HG02610 (cell line): ENCODE data around the gene PLXNA2.

Experiments
- ATAC-seq: cut with Tn5 transposase; IDR thresholded peaks from one replicate; pipeline ENCODE4 v1.9.1; 2021; ENCODE audit warnings: mild to moderate bottlenecking, moderate library complexity; ENCODE audit not compliant: unreplicated experiment

Gene PLXNA2

GRCh38 chr1:208078752-208079151 lies 165.4 kb downstream of the PLXNA2 start:
- ATAC-seq: no peak

- no peak for ATAC-seq
Measured at GRCh38 chr1:208077232-208078075, 166.7 kb downstream of the PLXNA2 start.

GRCh38 chr1:208074353-208074752 lies 169.8 kb downstream of the PLXNA2 start:
- no peak for ATAC-seq

- no peak for ATAC-seq
Measured at GRCh38 chr1:208071435-208072031, 172.7 kb downstream of the PLXNA2 start.

- no peak for ATAC-seq
Measured at GRCh38 chr1:208069908-208070307, 174.3 kb downstream of the PLXNA2 start.

GRCh38 chr1:208069317-208069716 lies 174.9 kb downstream of the PLXNA2 start:
- no peak for ATAC-seq

- ATAC-seq: no peak
Measured at GRCh38 chr1:208068908-208069307, 175.3 kb downstream of the PLXNA2 start.

GRCh38 chr1:208068407-208068806 lies 175.8 kb downstream of the PLXNA2 start:
- no peak for ATAC-seq

- ATAC-seq: no peak
Measured at GRCh38 chr1:208066583-208066982, 177.6 kb downstream of the PLXNA2 start.

- no peak for ATAC-seq
Measured at GRCh38 chr1:208065862-208066261, 178.3 kb downstream of the PLXNA2 start.

- no peak for ATAC-seq
Measured at GRCh38 chr1:208061632-208062031, 182.6 kb downstream of the PLXNA2 start.

GRCh38 chr1:208061118-208061517 lies 183.1 kb downstream of the PLXNA2 start:
- ATAC-seq: no peak

GRCh38 chr1:208060215-208060869 lies 183.8 kb downstream of the PLXNA2 start:
- ATAC-seq: no peak

- ATAC-seq: no peak
Measured at GRCh38 chr1:208059409-208060001, 184.7 kb downstream of the PLXNA2 start.

- ATAC-seq: no peak
Measured at GRCh38 chr1:208058756-208059155, 185.4 kb downstream of the PLXNA2 start.

- no peak for ATAC-seq
Measured at GRCh38 chr1:208058267-208058666, 185.9 kb downstream of the PLXNA2 start.

- no peak for ATAC-seq
Measured at GRCh38 chr1:208057056-208057455, 187.1 kb downstream of the PLXNA2 start.

GRCh38 chr1:208055535-208055934 lies 188.6 kb downstream of the PLXNA2 start:
- ATAC-seq: no peak

GRCh38 chr1:208054911-208055379 lies 189.2 kb downstream of the PLXNA2 start:
- no peak for ATAC-seq

GRCh38 chr1:208054485-208054884 lies 189.7 kb downstream of the PLXNA2 start:
- ATAC-seq: no peak

- no peak for ATAC-seq
Measured at GRCh38 chr1:208053661-208054060, 190.5 kb downstream of the PLXNA2 start.
